Loucy (cell line): ENCODE measurements around the gene NCK1.

Source experiments
- EZH2phosphoT487 ChIP-seq: fragments of 200-600 bp; IDR thresholded peaks from 2 replicates; pipeline ENCODE4 v1.6.1; 2018; ENCODE audit warnings: antibody characterized with exemption, mild to moderate bottlenecking, moderate library complexity, borderline replicate concordance
- TF ChIP-seq, protein P1 (sequence below): fragments of 200-600 bp; sonication (generic); conservative IDR thresholded peaks from 2 replicates; pipeline ENCODE4 v1.5.1; 2014; ENCODE audit warnings: mild to moderate bottlenecking, antibody characterized with exemption, low read length

DNA sequence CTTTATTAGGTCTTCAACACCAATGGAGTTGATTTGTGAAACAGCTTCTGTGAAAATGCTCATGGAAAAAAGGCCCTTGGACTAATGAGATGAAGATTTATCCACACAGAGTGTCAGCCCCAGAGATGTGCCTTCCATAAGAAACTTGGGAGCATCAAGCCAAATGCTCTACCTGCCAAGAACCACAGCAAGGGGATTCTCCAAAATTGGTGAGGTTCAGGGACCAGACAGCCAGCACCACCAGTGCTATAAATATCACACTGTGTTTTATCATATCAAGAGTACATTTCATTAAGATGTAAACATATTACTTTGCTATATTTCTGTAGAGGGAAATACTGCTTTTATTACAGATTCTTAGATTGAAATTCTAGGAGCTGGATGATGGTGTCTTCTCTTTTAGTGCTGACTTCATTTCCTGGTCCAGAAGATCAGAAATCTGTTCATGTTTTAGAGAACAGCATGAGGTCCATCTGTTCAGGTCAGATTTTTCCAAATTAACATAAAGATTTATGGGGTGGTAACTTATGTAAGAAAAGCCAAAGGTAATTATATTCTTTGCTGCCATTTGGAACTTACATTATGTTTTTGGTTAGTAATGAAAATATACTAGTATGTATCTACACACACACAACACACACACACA, 25.4 kb upstream of the NCK1 start:
- TF ChIP-seq, protein P1, sequence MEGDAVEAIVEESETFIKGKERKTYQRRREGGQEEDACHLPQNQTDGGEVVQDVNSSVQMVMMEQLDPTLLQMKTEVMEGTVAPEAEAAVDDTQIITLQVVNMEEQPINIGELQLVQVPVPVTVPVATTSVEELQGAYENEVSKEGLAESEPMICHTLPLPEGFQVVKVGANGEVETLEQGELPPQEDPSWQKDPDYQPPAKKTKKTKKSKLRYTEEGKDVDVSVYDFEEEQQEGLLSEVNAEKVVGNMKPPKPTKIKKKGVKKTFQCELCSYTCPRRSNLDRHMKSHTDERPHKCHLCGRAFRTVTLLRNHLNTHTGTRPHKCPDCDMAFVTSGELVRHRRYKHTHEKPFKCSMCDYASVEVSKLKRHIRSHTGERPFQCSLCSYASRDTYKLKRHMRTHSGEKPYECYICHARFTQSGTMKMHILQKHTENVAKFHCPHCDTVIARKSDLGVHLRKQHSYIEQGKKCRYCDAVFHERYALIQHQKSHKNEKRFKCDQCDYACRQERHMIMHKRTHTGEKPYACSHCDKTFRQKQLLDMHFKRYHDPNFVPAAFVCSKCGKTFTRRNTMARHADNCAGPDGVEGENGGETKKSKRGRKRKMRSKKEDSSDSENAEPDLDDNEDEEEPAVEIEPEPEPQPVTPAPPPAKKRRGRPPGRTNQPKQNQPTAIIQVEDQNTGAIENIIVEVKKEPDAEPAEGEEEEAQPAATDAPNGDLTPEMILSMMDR = no peak
- TF ChIP-seq EZH2phosphoT487 = no peak
